NOMO-1 (cell line): Measurements from ENCODE around the gene RALGAPA1.
"Not testable (repeated sequence)": the region's sequence is repeated elsewhere in the genome, so short reads cannot be mapped to it uniquely, and the experiment has no call there.

Experiments
- DNase-seq, 2 experiments: peaks; one replicate each; lab custom pipeline; 2025; ENCODE audit not compliant: unreplicated experiment in 2 of 2; lab: John Stamatoyannopoulos, UW

RALGAPA1 gene

GRCh38 chr14:35704793-35705493, 104.2 kb downstream of the RALGAPA1 start:
- DNase-seq = no peak

- DNase-seq = no peak
Observed at GRCh38 chr14:35701531-35701930, 107.6 kb downstream of the RALGAPA1 start.

- no peak for DNase-seq
Observed at GRCh38 chr14:35699791-35700444, 109.2 kb downstream of the RALGAPA1 start.

GRCh38 chr14:35696575-35696974, 112.5 kb downstream of the RALGAPA1 start:
- DNase-seq = peak in 1 of 2 experiments; percentile 34

- no peak for DNase-seq
Observed at GRCh38 chr14:35696119-35696518, 113.0 kb downstream of the RALGAPA1 start.

GRCh38 chr14:35695647-35696046, 113.4 kb downstream of the RALGAPA1 start:
- DNase-seq = no peak

- no peak for DNase-seq
Observed at GRCh38 chr14:35695072-35695471, 114.0 kb downstream of the RALGAPA1 start.

GRCh38 chr14:35689000-35689460, 120.1 kb downstream of the RALGAPA1 start:
- no peak for DNase-seq

- no peak for DNase-seq
Observed at GRCh38 chr14:35688126-35688826, 120.8 kb downstream of the RALGAPA1 start.

GRCh38 chr14:35687335-35687939, 121.7 kb downstream of the RALGAPA1 start:
- DNase-seq = peak; percentile 6 to 60

GRCh38 chr14:35683688-35684087, 125.4 kb downstream of the RALGAPA1 start:
- not testable (repeated sequence) for DNase-seq

GRCh38 chr14:35682802-35683201, 126.3 kb downstream of the RALGAPA1 start:
- DNase-seq = no peak

GRCh38 chr14:35678403-35679028, 130.6 kb downstream of the RALGAPA1 start:
- DNase-seq = peak; percentile 1 to 22

GRCh38 chr14:35669782-35670181, 139.3 kb downstream of the RALGAPA1 start:
- DNase-seq = no peak

GRCh38 chr14:35666429-35667043, 142.6 kb downstream of the RALGAPA1 start:
- no peak for DNase-seq

- no peak for DNase-seq
Observed at GRCh38 chr14:35661875-35662274, 147.2 kb downstream of the RALGAPA1 start.

- DNase-seq = no peak
Observed at GRCh38 chr14:35653045-35653444, 156.1 kb downstream of the RALGAPA1 start.

GRCh38 chr14:35643513-35643912, 165.6 kb downstream of the RALGAPA1 start:
- DNase-seq = no peak

GRCh38 chr14:35637851-35638250, 171.2 kb downstream of the RALGAPA1 start:
- DNase-seq = no peak

- DNase-seq = no peak
Observed at GRCh38 chr14:35637269-35637668, 171.8 kb downstream of the RALGAPA1 start.
